NOMO-1 (cell line): ENCODE measurements around the gene SPATA3.
"Not testable (repeated sequence)": the region's sequence is repeated elsewhere in the genome, so short reads cannot be mapped to it uniquely, and the experiment has no call there.

Experiments used
- DNase-seq, 2 experiments: peaks; one replicate each; lab custom pipeline; 2025; ENCODE audit not compliant: unreplicated experiment in 2 of 2; lab: John Stamatoyannopoulos, UW

The SPATA3 gene

DNA sequence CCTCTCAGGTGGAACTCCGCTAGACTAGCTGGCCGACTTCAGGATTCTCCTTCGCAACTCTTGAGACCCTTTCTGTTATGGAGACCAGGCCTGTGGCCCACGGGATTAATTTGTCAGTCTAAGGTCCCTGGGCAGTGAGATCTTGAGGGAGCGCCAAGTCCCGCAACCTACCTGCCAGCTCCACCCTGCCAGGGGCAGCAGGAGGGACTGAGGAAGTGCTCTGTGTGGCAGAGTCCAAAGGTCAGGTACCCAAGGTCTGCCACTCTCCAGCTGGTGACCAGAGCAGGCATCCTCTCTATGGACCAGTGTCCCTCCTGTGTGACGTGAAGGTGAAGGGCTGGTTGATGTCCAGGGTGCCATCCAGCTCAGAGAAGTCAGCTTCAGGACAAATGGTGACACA is 4.3 kb upstream of the SPATA3 start:
- no peak for DNase-seq

DNA sequence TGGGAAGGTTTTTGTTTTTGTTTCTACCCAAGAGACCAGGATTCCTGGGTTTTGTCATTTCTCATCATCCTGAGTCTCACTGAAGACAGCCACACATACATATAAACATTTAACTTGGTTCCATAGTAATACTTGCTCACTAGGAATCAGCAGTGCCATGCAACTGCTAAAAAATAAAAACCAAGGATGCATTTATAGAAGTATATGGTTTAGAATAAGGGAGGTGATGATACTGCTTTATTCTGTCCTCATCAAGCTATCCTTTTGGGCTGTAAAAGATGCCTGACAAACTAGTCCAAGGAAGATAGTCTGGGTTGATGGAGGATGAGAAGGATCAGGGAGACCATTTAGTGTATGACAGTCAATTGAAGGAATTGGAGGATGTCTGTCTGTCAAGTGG is 740 bp downstream of the SPATA3 start:
- DNase-seq: no peak

DNA sequence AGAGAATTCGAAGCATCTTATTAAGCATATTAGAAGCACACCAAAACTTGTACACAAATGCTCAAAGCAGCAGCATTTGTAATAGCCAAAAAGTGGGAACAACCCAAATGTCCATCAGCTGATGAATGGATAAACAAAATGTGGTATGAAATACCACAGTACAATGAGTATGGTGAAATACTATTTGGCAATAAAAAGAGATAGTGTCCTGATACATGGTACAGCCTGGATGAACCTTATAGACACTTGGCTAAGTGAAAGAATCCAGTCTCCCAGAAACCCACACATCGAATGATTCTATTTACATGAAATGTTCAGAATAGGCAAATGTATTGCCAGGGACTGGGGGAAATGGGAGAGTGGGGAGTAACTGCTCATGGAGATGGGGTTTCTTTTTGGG is 3.0 kb downstream of the SPATA3 start:
- no peak for DNase-seq

DNA sequence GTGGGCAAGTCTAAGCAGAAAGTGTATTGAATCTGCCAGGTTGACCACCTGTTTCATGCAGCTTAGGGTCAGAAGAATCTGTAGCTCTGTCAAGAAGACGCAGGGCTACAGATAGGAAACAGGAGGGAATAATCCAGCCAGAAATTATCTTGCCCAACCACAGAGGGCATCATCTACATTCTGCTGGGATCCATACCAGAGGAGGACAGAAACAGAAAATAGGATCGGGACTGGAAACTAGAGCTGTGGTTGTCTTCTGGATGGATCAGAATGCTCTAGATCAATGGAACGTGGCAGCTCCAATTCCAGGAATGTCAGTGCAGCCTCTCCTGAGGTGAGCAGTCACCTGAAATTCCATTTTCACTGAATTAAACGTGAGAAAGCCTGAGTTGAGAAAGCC is 3.6 kb downstream of the SPATA3 start:
- no peak for DNase-seq

DNA sequence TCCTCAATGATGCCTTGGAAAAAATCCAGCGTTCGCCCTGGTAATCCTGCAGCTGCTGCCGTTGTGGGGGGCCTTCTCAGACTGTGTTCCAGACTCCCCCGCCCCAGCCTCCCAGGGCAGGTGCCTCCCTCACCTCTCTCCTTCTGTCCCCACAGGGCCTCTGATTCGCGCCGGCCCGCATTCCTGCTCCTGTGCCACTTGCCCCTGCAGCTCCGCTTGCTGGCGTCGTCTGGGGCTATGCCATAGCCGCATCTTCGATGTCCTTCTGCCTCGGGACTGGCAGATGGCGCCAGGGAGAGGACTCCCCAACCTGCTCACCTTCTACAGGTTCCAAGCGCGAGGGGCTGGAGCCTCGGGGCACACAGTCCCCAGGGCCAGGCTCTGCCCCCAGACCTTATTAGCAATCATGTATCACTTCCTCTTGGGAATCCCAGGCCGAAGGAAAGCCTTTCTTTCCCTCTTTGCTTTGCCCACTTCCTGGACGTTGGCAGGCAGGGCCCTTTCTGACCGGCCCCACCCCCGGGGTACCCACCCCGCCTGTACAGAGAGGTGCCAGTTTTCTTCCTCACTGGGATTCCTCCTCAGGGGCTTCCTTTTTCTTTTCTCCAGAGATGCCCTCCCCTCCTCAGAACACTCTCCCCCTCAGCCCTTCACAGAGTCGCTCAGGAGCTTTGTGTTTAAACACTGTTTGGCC is 4.4 kb downstream of the SPATA3 start:
- DNase-seq: no peak

DNA sequence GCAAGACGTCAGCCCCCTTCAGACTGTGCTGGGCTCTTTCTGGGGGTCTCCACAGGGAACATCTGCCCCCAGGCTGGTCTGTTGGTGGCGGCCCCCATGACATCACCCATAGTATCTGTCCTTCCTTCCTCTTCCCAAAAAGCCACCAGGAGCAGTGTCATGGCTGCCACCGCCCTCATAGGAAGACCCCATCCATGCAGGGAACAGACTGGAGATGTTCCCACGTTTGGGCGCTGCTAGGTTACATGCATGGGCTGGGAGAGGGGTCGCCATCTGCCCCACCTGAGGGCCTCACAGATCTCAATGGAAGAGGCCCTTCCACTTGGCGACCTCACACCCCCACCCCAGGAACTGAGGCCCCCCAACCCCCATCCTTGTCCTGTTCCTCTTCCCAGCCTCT is 5.1 kb downstream of the SPATA3 start:
- DNase-seq: no peak

DNA sequence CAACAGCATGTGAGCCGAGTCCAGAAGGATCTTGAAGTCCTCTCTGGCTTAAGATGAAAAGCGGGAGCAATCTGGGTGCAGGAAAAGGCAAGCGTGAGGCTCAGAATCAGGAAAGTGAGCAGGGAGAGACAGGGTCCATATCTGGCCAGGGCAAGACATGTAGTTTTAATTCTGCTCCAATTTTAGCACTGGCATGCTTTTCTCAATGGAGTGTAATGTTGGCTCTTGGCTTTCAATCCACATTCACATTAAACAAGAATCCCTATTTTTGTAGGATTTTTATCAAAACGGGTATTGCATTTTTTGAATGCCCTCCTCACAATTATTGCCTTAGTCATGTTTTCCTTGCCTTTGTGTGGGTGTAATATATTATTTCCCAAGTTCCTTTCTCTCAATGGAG is 6.0 kb downstream of the SPATA3 start:
- DNase-seq: no peak

DNA sequence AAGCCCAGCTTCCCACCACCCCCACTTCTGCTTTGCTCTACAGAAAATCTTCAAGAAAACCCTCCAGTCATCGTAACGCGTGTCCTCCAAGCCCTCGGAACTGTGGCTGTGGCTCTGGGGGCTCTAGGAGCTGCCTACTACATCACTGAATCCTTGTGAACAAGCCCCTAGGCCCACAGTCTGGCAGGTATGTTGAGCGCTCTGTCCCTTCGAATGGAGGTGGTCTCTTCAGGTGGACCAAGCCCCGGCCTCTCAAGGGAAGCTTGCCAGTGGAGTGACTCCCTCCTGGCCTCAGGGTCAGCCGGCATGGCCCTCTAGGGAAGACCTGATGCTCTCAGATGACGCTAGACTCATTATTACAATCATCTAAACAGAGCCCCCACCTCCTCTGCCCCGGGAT is 6.7 kb downstream of the SPATA3 start:
- no peak for DNase-seq

DNA sequence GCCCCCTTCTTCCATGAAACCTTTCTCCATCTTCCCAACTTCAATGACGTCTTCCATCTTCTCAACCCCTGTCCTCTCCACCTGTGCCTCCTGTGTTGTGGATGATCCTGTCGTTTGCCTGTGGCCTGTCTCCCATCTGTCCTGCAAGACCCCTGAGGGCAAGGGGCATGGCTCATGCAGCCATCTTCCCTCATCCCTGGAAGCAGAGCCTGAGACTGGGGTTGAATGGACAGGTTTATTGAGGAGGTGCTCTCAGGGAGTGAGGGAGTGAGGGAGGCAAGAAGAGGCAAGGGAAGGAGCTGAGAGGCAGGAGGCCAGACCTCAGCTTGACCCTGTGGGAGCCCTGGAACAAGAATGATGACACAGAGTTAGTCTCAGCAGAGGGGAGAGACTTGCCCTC is 7.3 kb downstream of the SPATA3 start:
- no peak for DNase-seq

DNA sequence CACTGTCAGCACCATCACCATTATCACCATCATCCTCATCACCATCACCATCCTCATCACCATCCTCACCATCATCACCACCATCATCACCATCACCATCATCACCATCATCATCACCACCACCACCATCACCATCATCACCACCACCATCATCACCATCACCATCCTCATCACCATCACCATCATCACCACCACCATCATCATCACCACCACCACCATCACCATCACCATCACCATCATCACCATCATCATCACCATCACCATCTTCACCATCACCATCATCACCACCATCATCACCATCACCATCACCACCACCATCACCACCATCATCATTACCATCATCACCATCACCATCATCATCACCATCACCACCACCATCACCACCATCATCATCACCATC is 9.0 kb downstream of the SPATA3 start:
- DNase-seq: not testable (repeated sequence)

DNA sequence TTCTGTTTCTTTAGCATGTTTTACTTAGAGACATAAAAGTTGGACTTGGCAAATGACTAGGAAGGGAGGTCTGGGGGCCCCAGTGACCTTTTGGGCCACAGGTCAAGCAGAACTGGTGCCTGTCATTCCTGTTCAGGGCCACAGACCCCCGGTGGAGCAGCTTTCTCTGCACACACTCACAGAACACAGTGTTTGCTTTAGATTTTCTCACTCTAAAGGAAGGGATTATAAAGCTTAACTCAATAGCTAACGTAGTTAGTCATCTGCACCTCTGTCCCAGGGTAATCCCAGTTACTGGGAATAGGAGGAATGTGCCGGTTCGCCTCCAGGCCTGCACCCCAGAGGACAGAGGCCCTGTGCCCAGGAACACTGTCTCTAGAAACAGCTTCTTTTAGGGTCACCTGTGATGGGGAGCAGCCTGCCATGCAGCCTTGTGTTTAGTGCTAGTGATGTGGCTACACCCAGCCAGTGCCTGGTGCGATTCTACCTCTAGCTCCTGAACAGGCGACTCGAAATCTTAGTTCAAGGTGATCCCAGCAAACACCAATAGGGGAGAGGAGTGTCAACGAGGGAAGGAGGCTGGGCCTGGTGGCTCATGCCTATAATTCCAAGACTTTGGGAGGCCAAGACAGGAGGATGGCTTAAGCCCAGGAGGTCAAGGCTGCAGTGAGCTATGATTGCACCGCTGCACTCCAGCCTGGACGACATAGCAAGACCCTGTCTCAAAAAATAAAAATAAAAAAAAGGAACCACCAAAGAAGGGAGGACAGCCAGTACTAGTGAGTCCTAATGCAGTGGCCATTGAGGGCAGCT is 11.6 kb downstream of the SPATA3 start:
- DNase-seq: no peak

DNA sequence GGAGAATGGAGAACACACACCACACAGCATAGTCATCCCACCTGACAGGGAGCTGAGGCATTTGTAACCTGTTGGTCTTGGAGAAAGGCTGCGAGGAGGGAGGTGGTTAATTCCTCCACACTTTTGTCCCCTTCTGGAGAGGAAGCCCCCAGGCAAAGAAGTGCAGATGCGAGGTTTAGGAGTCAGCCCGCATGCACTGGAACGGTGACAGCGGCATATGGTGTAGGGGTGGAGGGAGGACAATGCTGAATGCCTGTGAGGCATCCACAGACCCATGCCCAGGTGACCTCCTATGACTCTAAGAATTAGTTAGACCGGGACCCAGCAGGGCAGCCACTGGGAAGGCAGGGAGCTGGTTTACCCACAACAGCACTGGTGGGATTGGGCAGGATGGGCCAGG is 12.2 kb downstream of the SPATA3 start:
- no peak for DNase-seq

DNA sequence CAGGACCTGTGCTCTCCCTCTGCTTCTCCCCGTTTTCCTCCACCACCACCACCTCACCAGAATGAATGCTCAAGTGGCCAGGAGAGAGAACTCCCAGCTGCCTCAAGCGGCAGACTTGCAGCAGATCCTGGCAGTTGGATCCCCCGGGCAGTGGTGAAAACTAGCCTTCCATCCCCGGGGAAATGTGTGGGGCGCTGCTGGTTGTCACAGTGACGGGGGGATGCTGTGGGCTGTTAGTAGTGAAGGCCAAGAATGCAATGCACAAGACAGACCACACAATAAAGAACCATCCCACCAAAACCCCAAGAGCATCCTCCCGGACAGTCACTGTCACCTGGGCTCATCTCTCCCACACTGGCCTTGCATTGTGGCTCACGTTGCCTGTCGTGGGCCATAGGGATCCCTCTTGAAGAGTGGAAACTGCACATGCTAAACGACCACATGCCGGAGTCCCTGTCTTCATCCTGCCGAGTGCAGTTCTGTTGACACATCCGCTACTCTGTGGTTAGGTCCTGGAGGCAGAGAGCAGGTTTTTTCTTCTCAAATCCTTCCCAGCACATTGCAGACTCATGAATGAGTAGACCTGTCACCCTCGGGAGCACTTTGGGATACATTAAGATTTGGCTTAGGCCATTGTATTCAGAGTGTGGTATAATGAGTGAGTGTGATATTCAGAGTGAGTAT is 13.5 kb downstream of the SPATA3 start:
- DNase-seq: no peak

DNA sequence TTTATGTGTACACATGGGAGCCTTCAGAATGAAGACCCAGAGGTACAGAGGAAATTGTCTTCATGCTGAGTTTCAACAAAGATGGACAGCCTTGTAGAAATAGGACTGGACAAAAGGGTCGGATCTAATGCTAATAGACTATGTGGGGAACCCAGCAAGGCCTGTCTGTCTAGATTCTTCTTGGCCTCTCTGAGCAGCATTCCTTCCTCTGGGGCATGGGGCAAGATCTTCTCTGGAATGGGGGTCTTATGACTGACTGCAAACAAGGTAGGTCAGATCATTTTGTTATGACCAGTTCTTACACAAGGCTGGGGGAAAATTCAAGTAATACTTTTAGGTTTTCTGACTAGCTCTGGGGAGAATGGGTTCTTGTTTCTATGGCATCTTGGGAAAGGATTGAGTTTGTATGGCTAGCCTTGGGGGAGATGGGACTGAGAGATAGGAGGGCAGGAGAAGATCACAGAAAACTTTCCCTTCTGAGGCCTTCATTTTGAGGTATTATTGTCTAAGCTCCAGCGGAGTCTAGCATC is 14.3 kb downstream of the SPATA3 start:
- DNase-seq: no peak

DNA sequence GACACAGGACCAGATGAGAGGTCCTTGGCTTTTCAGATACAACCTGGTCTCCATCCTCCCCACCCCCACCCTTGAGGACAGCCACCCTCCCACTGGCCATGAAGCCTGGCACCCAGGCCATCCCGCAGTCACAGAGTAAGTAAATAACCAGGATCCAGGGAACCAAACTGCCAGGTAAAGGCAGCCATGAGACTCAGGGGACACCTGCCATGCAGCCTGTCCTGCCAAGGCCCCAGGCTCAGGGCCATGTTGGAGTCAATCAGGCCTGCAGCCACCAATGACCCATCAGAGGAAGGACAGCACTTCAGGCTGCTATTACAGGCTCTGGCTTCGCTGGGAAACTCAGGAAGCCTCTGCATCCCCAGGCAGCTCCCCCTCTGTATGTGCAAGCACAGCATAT is 15.6 kb downstream of the SPATA3 start:
- DNase-seq: no peak

DNA sequence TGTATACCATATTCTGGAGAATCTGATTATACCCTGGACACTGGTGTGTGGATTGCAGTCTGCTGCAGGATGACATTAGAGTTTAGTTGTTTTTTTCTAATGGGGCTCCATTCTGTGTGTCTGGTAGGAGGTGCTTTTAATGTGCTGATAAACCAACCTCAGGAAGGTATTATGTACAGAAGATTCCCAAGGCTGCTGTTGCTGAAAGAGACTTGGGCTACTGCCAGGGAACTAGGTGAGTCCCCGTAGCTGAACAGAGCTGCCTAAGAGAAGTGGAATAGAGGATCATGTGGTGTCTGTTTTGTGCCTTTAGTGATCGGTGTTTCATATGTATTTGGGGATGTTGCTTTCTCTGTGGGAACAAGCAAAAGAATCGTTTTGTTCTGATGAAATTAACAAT is 16.5 kb downstream of the SPATA3 start:
- DNase-seq: no peak

DNA sequence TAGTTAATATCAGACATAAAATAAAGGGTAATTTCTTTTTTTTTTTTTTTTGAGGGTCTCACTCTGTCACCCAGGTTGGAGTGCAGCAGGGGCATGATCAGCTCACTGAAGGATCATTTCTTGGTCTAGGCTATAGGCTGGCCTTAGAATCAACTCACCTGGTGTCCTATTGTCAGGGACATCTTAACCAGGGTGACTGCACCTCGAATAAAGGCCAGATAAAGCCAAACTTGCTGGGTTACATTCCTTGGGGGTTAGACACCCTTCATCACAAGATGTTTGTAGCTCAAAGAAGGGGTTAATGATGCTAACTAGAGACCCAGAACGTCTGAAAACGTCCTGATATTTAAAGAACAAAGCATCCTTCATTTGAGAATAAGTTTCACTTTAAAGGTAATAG is 17.9 kb downstream of the SPATA3 start:
- no peak for DNase-seq

DNA sequence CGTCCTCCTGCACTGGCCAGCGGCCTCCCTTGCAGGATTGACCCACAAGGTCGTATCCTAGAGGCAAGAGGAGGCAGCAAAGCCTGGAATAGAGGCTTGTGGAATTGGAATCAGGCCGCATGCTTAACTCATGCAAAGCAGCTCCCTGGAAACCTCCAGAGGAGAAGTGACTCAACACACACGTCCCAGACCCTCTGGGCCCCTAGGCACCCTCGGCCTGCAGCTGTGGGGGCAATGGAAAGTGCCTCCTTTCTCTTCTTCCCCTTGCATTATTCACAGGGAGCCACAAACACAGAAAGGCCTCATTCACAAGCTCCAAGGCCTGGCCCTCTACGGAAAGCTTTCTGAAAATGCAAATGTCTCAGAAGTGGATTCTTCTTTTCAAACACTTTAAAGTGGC is 19.6 kb downstream of the SPATA3 start:
- DNase-seq: no peak

DNA sequence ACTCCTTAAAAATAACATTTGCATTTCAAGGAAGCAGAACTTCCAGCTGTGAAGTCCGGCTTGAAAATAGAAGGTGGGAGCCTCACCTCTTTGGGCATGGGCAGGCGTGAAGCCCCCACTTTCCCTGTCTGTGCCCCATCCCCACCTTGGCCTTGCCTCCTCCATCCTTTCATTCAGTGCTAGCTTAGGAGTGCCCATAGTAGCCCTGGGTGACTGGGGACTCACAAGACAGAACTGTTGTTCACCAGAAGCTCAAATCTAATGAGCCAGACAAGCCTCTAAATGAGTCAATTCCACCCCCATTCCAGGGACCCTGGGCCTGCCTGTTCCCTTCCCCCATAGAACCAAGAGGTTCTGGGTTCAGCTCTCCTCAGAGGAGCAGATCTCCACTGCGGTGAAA is 20.0 kb downstream of the SPATA3 start:
- DNase-seq: no peak

DNA sequence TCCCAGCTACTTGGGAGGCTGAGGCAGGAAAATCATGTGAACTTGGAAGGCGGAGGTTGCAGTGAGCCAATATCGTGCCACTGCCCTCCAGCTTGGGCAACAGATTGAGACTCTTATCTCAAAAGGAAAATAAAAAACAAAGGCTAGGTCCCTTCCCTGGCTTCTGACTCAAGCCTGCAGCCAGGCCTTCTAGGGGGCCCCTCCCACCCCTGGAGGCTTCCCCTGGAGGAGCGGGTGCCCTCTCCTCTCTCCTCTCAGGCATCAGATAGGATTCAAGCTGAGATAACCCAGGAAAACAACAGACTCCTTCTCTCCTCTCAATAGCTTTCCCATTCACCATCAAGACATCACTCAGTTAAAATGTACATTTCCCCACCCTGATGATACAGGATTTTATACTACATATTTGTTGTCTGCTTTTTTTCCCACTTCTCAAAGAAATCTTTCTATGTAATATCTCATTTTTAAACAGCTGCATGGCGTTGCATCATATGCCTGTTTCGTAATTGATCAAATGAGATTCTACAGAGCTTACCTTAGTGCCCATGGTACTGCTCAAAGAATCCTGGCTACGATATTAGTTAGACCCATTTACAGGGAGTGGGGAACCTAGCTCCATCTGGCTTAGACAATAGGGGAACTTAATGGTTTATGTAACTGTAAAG is 20.8 kb downstream of the SPATA3 start:
- peak in 1 of 2 experiments; percentile 18 for DNase-seq

DNA sequence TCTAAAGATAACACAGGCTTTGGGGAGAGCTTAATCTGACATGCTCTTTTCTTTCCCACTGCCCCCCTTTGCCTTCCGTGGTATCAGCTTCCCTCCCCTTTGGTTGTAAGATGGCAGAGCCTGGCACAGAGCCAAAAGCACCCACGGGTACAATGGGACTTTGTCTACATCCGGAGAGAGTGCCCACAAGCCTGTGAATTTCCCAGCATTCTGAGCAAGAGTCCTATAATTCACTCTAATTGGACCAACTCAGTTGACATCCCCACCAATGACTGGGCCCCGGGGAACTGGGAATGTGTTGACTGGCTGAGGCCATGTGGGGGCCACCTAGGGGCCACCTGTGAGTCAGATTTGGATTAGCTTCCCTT is 21.3 kb downstream of the SPATA3 start:
- no peak for DNase-seq
